HG03521 (cell line): ENCODE data around the gene RALGPS2.

Source experiments
- ATAC-seq: cut with Tn5 transposase; IDR thresholded peaks from one replicate; pipeline ENCODE4 v1.9.1; 2021; ENCODE audit warnings: mild to moderate bottlenecking, moderate library complexity; ENCODE audit not compliant: unreplicated experiment

RALGPS2 gene

DNA sequence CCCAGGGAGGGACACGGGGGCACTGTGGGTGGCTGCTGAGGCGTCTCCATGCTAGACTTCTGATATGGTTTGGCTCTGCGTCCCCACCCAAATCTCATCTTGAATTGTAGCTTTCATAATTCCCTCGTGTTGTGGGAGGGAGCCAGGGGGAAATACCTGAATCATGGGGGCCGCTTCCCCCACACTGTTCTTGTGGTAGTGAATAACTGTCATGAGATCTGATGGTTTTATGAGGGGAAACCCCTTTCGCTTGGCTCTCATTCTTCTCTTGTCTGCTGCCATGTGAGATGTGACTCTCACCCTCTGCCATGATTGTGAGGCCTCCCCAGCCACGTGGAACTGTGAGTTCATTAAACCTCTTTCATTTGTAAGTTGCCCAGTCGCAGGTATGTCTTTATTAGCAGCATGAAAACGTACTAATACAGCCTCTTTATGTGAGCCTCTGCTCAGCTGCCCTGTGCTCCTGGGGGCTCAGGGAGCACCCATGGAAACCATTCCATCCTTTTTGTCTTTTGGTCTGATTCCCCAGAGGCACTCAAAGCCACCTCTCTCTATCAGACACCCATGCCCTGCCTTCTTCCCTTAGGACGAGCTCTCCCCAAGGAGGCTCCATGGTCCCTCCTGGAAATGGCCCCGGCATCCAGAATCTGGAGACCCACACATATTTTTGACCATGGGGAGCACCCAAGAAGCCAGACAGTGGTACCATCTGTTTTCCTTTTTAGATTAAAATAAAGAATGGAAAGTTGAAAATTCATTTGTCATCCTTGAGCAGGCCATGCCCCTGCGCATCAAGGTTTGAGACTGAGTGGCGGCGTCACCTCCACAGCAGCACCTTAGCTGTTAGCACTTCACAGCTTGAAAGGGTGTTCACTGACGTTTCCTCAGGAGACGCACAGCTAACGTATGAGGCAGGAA lies 234.8 kb downstream of the RALGPS2 start:
- no peak for ATAC-seq

DNA sequence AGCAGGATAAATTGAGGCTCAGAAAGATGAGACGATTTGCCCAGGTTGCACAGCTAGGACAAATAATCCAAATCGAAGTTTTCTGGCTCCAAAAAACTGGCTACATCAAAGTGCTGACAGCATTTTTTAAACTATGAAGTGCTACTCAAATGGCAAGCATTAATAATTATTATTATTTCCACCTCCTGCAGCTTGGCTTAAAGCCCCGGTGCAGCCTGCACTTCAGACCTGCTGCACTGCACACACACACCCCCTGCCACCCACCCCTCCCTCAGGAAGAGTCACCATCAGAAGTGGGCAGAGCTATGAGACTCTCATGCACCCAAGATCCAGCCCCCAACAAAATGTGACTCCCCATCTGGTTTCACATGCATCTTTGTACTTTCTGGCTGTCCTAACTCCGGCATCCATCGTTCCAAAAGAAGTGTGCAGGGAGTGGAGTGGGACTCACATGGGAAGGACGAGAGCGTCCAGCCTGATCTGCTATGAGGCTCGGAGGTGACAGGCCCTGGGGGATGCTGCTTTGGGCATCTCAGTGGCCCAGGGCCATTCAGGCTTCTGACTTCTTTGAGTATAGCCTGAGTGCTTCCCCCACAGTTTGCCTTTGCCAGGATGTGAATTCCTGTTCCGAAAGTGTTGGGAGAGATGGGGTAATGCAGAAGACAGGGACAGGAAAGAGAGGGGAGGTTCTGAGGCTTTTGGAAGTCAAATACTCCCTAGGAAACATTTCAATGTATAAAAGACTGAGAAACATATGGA lies 235.6 kb downstream of the RALGPS2 start:
- no peak for ATAC-seq

DNA sequence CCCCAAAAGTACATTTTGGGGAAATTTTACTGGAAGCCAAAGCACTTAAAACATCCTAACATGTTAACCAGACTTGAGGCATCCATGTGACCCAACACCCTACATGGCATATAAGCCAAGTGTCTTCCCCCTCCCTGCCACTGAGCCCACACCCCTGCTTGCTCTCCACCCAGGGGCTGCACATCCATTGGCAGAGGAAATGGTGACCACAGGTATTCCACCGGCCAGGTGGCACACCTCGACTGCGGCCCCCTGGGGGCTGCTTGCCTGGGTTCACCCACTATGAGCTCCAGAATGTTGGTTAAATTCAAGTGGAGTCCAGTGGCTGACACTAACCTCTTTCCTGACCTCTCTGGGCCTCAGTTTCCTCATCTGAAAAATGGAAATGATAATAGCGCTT lies 236.3 kb downstream of the RALGPS2 start:
- no peak for ATAC-seq

DNA sequence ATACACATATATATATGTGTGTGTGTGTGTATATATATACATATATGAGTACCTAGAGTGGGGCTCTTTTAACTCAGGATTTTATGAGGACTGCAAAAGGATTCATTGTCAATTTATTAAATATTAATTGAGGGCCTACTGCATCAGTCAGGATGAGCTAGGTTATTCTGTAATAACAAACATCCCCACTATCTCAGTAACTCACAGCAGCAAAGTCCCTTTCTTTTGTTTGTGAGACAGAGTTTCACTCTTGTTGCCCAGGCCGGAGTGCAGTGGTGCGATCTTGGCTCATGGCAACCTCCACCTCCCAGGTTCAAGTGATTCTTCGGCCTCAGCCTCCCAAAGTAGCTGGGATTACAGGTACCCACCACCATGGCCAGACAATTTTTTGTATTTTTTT lies 236.8 kb downstream of the RALGPS2 start:
- ATAC-seq: no peak

DNA sequence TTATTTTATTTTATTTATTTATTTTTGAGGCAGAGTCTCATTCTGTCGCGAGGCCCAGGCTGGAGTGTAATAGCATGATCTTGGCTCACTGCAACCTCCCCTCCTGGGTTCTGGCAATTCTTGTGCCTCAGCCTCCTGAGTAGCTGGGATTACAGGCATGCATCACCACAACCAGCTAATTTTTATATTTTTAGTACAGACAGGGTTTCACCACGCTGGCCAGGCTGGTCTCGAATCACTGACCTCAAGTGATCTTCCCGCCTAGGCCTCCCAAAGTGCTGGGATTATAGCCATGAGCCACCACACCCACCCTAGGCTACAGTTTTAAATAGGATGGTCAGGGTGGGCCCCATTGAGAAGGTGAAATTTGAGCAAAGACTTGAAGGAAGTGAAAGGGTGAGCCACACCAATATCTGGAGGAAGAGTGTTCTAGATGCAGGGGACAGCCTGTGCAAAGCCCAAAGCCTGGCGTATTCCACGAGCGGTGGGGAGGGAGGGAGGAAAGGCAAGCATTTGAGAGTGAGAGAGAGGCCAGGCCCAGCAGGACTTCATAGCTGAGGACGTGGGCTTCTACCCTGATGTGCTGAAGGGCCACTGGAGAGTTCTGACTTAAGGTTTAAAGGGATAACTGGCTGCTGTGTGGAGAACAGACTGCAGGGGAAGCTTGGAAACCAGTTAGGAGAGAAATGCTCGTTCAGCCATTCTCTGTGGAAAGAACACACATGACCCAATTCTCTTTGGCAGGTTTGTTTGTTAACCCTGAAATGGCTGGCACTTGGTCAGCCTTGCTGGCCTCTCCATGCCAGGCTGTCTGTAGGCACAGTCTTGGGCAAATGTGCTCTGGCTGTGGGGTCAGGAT lies 238.0 kb downstream of the RALGPS2 start:
- ATAC-seq: no peak

DNA sequence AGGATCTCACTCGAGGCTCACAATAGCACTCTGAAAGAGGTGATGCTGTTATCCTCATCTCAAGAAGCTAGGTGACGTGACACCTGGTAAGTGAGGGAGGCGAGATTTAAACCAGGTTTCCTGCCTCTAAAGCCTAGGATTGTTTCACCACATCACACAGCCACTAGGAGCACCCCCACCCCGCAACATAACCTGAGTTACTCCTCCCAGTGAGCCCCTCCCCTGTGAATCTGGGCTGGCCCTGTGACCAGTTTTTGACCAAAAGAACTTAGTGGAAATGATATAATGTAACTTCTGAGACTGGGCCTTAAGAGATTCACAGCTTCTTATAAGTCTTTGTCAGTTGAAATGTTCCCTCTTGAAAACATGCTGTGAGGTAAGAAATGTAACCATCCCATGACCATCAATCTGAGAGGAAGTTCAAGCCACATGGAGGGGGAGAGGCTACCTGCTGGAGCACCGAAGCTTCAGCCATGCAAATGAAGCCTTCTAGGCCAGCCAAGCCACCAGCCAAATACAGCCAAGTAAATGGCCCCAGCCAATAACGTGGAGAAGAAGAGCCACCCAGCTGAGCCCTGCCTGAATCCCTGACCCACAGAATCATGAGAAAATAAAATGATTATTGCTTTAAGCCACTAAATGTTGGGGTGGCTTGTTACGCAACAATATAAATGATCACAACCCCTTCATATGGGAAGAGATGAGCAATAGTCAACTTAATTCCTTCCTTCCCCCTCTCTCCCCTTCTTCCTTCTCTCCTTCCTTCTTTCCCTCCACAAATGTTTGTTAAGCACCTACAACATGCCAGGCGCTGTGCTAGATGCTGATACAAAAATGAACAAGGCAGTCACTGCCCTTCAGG lies 239.7 kb downstream of the RALGPS2 start:
- ATAC-seq: no peak

DNA sequence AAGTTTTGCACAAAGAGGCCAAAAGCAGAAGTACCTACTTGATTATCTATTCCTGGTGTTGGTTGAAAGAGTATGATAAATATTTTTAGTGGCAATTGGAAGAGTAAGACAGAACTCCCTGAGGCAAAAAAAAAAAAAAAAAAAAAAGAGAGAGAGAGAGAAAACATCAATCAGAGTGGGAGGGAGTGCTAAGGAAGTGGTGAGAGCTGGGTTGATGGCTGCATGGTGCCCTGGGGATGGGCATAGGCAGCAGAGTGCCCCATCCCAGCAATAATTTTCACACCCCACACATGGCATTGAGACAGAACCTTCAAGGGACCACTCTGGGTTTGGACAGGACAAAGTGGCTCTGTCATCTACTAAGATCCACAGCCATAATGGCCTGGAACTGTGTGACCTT lies 241.3 kb downstream of the RALGPS2 start:
- ATAC-seq: no peak

DNA sequence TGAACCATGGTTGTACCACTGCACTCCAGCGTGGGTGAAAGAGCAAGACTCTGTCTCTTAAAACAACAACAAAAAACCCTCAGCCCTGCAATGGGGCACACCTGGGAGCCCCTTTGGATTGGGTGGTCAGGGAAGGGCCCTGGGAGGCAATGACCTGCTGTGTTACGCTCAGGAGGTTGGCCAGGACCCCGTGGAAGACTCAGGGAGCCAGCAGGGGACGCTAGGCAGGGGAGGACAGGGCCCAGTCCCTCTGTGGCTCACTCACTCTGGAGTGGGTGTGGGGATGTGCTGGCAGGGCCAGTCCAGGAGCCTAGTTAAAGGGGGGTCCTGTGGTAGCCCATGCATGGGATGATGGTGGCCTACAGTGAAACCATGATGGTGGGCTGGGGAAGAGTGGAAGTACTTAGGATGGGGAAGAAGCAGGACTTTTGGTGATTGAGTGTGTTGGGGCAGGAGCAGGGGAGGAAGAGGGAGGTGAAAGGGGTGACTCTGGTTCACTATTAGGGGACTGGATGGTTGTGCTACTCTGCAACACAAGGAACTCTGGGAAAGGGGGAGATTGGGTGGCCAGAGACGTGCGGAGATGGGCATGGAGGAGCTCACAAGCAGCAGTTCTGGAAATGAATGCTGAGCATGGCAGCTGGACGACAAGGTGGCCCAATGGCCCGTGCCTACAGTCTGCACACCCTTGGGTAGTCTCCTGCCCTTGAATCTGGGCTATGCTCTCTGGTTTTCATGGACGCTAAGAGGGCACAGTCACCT lies 244.4 kb downstream of the RALGPS2 start:
- ATAC-seq: no peak

DNA sequence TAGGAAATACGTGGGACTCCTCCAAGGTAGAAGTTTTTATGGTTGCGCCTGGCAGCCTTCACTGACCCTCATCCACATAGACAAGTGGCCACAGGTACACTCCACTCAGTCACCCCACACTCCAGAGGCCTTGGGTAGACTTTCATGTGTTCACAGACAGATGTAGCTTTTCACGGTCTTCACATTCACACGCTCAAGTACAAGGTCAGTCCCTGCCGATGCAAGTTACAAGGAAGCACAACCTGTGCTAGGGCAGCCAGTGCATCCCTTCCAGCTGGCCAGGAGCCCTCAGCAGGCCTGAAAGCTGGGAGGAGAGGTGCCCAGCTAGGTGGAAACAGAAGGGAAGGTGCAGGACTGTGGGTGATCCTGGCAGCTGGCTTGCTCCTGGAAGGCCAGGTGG lies 245.1 kb downstream of the RALGPS2 start:
- no peak for ATAC-seq
